WTC11 (cell line): ENCODE results near the gene C1orf159. TPM values are rescaled to one million over a fixed set of nuclear protein-coding genes. Genes with fewer than 3 reads are reported as not detected.
A peak's percentile ranks its signal among the peaks of the same experiment; 100 is the strongest.

ENCODE experiments used
- ATAC-seq: fragments of 200-7000 bp; cut with Tn5 transposase; 2 replicates; pipeline ENCODE4 v1.10.0; 2021; ENCODE audit warnings: mild to moderate bottlenecking, moderate library complexity
- CTCF ChIA-PET: fragments of 300-600 bp; sonication (Branson Sonifier 250); formaldehyde crosslinking; loops from one replicate; lab custom pipeline; 2021; ENCODE audit warnings: antibody characterized with exemption; lab: Charles Lee
- POLR2A ChIA-PET: fragments of 350-600 bp; sonication (Branson Sonifier 250); formaldehyde crosslinking; loops from one replicate; lab custom pipeline; 2021; ENCODE audit warnings: antibody characterized with exemption; lab: Charles Lee
- DNase-seq: peaks from one replicate; pipeline ENCODE4 v3.0.0; 2021; ENCODE audit warnings: low spot score
- H3K27ac Mint-ChIP-seq: 2 replicates; pipeline ENCODE4 v1.8.0; 2021; ENCODE audit warnings: mixed read lengths
- H3K27me3 Mint-ChIP-seq: 2 replicates; pipeline ENCODE4 v1.8.0; 2021; ENCODE audit warnings: low read depth, mild to moderate bottlenecking, moderate library complexity, mixed read lengths
- H3K36me3 Mint-ChIP-seq: 2 replicates; pipeline ENCODE4 v1.8.0; 2021; ENCODE audit warnings: mixed read lengths
- H3K4me1 Mint-ChIP-seq: 2 replicates; pipeline ENCODE4 v1.8.0; 2022; ENCODE audit warnings: mixed read lengths
- H3K4me3 Mint-ChIP-seq: 2 replicates; pipeline ENCODE4 v1.8.0; 2021; ENCODE audit warnings: mild to moderate bottlenecking, moderate library complexity, mixed read lengths
- H3K9me3 Mint-ChIP-seq: 2 replicates; pipeline ENCODE4 v1.8.0; 2021; ENCODE audit warnings: mixed read lengths
- CREB1 ChIP-seq: sonication (generic); formaldehyde crosslinking; IDR thresholded peaks from 2 replicates; pipeline ENCODE4 v1.8.0; 2023; ENCODE audit warnings: mild to moderate bottlenecking, missing genetic modification reagents
- CTCF ChIP-seq: fragments of 200-600 bp; IDR thresholded peaks from 2 replicates; pipeline ENCODE4 v1.8.0; 2022; ENCODE audit warnings: antibody characterized with exemption
- ELF4 ChIP-seq: sonication (generic); formaldehyde crosslinking; IDR thresholded peaks from 2 replicates; pipeline ENCODE4 v1.8.1; 2022; ENCODE audit warnings: low read depth, mild to moderate bottlenecking, moderate library complexity, missing genetic modification reagents
- FOXK1 ChIP-seq: sonication (generic); formaldehyde crosslinking; IDR thresholded peaks from 2 replicates; pipeline ENCODE4 v1.8.0; 2022; ENCODE audit warnings: mild to moderate bottlenecking, moderate library complexity, missing genetic modification reagents
- JAZF1 ChIP-seq: fragments of 250-450 bp; sonication (Bioruptor Pico); IDR thresholded peaks from 2 replicates; pipeline ENCODE4 v1.9.0; 2021; ENCODE audit warnings: moderate library complexity, mild to moderate bottlenecking, inconsistent platforms
- NFE2L1 ChIP-seq: sonication (generic); formaldehyde crosslinking; IDR thresholded peaks from 2 replicates; pipeline ENCODE4 v1.8.1; 2023; ENCODE audit warnings: missing genetic modification reagents
- NFYB ChIP-seq: sonication (generic); formaldehyde crosslinking; conservative IDR thresholded peaks from 2 replicates; pipeline ENCODE4 v1.8.0; 2022; ENCODE audit warnings: low read depth, missing genetic modification reagents
- PREB ChIP-seq: sonication (generic); formaldehyde crosslinking; IDR thresholded peaks from 2 replicates; pipeline ENCODE4 v1.8.1; 2022; ENCODE audit warnings: mild to moderate bottlenecking, missing genetic modification reagents, moderate library complexity, borderline replicate concordance
- RORB ChIP-seq: fragments of 250-450 bp; sonication (Bioruptor Pico); IDR thresholded peaks from 2 replicates; pipeline ENCODE4 v1.9.0; 2021; ENCODE audit warnings: mild to moderate bottlenecking
- SMAD4 ChIP-seq: sonication (generic); formaldehyde crosslinking; IDR thresholded peaks from 2 replicates; pipeline ENCODE4 v1.8.0; 2022; ENCODE audit warnings: mild to moderate bottlenecking, missing genetic modification reagents
- ZNF121 ChIP-seq: sonication (generic); formaldehyde crosslinking; IDR thresholded peaks from 2 replicates; pipeline ENCODE4 v1.8.0; 2023; ENCODE audit warnings: missing genetic modification reagents
- ZNF232 ChIP-seq: sonication (generic); formaldehyde crosslinking; IDR thresholded peaks from 2 replicates; pipeline ENCODE4 v1.8.0; 2022; ENCODE audit warnings: mild to moderate bottlenecking, missing genetic modification reagents
- ZNF317 ChIP-seq: sonication (generic); formaldehyde crosslinking; IDR thresholded peaks from 2 replicates; pipeline ENCODE4 v1.8.1; 2023; ENCODE audit warnings: low read depth, mild to moderate bottlenecking, moderate library complexity, missing genetic modification reagents, borderline replicate concordance
- ZNF423 ChIP-seq: fragments of 250-450 bp; sonication (Bioruptor Pico); IDR thresholded peaks from 2 replicates; pipeline ENCODE4 v2.1.2; 2022; ENCODE audit warnings: mild to moderate bottlenecking, moderate library complexity
- total RNA-seq: library from RNA; stranded (reverse); gene quantifications from 3 replicates; pipeline ENCODE4 v1.2.3, GENCODE V29; 2021
- TF ChIP-seq, protein P1 (sequence below): sonication (generic); formaldehyde crosslinking; IDR thresholded peaks from 2 replicates; pipeline ENCODE4 v1.8.1; 2023; ENCODE audit warnings: mild to moderate bottlenecking, missing genetic modification reagents
- TF ChIP-seq, protein P2 (sequence below): sonication (generic); formaldehyde crosslinking; IDR thresholded peaks from 2 replicates; pipeline ENCODE4 v1.8.0; 2022; ENCODE audit warnings: mild to moderate bottlenecking, missing genetic modification reagents
- TF ChIP-seq, protein P3 (sequence below): fragments of 250-450 bp; sonication (Bioruptor Pico); IDR thresholded peaks from 2 replicates; pipeline ENCODE4 v1.8.0; 2021; ENCODE audit warnings: mild to moderate bottlenecking
- TF ChIP-seq, protein P4 (sequence below): sonication (generic); formaldehyde crosslinking; IDR thresholded peaks from 2 replicates; pipeline ENCODE4 v1.8.0; 2022; ENCODE audit warnings: mild to moderate bottlenecking, missing genetic modification reagents
- TF ChIP-seq, protein P5 (sequence below): sonication (generic); formaldehyde crosslinking; IDR thresholded peaks from 2 replicates; pipeline ENCODE4 v1.8.0; 2022; ENCODE audit warnings: mild to moderate bottlenecking, missing genetic modification reagents

Gene C1orf159
- total RNA-seq, 1 experiment from 2014 or later = 17.8 TPM

DNA sequence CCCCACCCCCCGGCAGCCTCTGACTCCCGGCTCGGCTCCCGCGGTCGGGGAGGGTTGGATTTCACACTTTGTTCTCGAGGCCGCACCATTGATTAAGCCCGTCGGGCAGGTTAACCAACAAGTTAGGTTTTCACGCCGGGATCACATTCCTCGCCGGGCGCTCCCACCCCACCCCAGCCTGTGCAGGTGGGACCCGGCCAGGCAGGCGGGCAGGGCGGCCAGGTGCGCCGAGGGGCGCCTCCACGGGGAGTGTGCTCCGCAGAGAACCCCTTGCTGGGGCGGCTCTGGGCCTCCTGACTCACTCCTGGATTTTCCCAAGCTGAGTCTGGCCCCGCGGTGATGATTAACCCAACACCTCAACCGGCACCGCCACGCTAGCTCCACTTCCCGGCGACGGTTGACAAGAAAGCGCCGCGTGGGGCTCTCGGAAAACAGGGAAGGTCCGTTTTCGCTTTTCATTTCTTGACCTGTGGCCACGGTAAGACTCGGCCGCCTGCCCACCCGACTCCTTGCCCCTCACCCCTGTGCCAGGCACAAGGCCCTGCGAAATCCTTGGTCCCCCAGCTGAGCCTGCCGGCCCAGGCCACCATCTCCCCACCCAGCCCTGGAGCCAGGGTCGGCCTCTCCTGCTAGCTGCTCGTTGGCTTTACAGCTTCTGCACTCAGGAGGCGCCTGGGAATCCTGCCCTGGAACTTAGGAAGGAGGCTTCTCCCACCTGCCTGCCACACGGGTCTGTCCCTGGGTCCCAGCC, 49.0 kb upstream of the C1orf159 start:
- TF ChIP-seq SMAD4 (CRISPR knock-in tag) (no peak), CREB1 (no peak), NFE2L1 (0 out of 2 replicates have a peak, but pooled peaks have one; percentile 17), JAZF1 (CRISPR knock-in tag) (no peak), ZNF423 (CRISPR knock-in tag) (peak; percentile 75), FOXK1 (CRISPR knock-in tag) (no peak), ELF4 (0 out of 2 replicates have a peak, but pooled peaks have one; percentile 18)
- TF ChIP-seq, protein P1, sequence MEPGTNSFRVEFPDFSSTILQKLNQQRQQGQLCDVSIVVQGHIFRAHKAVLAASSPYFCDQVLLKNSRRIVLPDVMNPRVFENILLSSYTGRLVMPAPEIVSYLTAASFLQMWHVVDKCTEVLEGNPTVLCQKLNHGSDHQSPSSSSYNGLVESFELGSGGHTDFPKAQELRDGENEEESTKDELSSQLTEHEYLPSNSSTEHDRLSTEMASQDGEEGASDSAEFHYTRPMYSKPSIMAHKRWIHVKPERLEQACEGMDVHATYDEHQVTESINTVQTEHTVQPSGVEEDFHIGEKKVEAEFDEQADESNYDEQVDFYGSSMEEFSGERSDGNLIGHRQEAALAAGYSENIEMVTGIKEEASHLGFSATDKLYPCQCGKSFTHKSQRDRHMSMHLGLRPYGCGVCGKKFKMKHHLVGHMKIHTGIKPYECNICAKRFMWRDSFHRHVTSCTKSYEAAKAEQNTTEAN (CRISPR knock-in tag) = 0 out of 2 replicates have a peak, but pooled peaks have one; percentile 37
- TF ChIP-seq, protein P2, sequence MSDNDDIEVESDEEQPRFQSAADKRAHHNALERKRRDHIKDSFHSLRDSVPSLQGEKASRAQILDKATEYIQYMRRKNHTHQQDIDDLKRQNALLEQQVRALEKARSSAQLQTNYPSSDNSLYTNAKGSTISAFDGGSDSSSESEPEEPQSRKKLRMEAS (CRISPR knock-in tag) = peak; percentile 59
- TF ChIP-seq, protein P3, sequence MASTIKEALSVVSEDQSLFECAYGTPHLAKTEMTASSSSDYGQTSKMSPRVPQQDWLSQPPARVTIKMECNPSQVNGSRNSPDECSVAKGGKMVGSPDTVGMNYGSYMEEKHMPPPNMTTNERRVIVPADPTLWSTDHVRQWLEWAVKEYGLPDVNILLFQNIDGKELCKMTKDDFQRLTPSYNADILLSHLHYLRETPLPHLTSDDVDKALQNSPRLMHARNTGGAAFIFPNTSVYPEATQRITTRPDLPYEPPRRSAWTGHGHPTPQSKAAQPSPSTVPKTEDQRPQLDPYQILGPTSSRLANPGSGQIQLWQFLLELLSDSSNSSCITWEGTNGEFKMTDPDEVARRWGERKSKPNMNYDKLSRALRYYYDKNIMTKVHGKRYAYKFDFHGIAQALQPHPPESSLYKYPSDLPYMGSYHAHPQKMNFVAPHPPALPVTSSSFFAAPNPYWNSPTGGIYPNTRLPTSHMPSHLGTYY = no peak
- H3K27me3 Mint-ChIP-seq = peaks cover 7% of the 10 kb centered on the region
- ChIA-PET CTCF (interaction anchor here (0.6 to 2.0 kb wide), 8 partner anchors 9 to 151 kb away, joined by 3 to 8 read pairs (median 3); partner anchors contain the start of genes ISG15, SDF4, TNFRSF18 and TTLL10), POLR2A (interaction anchor here (0.9 to 1.1 kb wide), 2 partner anchors 9 to 43 kb away, joined by 3 to 4 read pairs; partner anchors contain the start of gene TTLL10)
- H3K27ac Mint-ChIP-seq = no peak overlapping the region
- peak; percentile 31 for ATAC-seq
- peak; percentile 61 for DNase-seq
- H3K36me3 Mint-ChIP-seq = no peaks in the 10 kb centered on the region
- no peaks in the 10 kb centered on the region for H3K9me3 Mint-ChIP-seq
- H3K4me3 Mint-ChIP-seq = no peak overlapping the region
- peaks cover 11% of the 10 kb centered on the region for H3K4me1 Mint-ChIP-seq

DNA sequence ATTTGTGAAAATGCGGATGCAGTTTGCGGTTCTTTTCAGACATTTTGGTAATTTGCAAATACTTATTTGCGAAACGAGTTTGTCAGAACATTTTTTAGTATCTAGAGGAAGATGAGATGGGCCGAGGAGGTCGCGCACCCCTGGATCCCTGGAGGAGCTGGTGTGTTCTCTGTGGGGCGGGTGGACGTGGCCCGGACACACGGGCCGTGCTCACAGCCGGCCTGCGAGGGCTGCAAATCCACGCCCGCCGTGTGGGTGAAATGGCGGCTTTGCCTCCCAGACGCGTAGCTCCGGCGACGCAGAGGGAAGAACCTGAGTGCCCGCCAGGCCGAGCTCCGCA, 48.4 kb upstream of the C1orf159 start:
- Mint-ChIP-seq H3K4me1 (peaks cover 11% of the 10 kb centered on the region), H3K9me3 (no peaks in the 10 kb centered on the region), H3K27ac (no peak overlapping the region; the same call in 1 of the 2 replicates), H3K4me3 (peak overlapping the region; percentile 37), H3K27me3 (peaks cover 7% of the 10 kb centered on the region), H3K36me3 (no peaks in the 10 kb centered on the region)
- POLR2A ChIA-PET = interaction anchor here (1.1 kb wide), 1 partner anchor 9 kb away, joined by 4 read pairs; the partner anchor contains the start of gene TTLL10
- TF ChIP-seq, protein P4, sequence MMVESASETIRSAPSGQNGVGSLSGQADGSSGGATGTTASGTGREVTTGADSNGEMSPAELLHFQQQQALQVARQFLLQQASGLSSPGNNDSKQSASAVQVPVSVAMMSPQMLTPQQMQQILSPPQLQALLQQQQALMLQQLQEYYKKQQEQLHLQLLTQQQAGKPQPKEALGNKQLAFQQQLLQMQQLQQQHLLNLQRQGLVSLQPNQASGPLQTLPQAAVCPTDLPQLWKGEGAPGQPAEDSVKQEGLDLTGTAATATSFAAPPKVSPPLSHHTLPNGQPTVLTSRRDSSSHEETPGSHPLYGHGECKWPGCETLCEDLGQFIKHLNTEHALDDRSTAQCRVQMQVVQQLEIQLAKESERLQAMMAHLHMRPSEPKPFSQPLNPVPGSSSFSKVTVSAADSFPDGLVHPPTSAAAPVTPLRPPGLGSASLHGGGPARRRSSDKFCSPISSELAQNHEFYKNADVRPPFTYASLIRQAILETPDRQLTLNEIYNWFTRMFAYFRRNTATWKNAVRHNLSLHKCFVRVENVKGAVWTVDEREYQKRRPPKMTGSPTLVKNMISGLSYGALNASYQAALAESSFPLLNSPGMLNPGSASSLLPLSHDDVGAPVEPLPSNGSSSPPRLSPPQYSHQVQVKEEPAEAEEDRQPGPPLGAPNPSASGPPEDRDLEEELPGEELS (CRISPR knock-in tag) = no peak
- TF ChIP-seq ELF4 (0 out of 2 replicates have a peak, but pooled peaks have one; percentile 16), ZNF317 (no peak), CREB1 (no peak)
- TF ChIP-seq, all 79 proteins: peak for 1
- no peak for ATAC-seq
- CTCF ChIA-PET = interaction anchor here (1.0 to 2.0 kb wide), 5 partner anchors 9 to 151 kb away, joined by 3 to 8 read pairs (median 3); partner anchors contain the start of genes ISG15, SDF4, TNFRSF18 and TTLL10
- no peak for DNase-seq

GRCh38 chr1:1163538-1164070, 47.7 kb upstream of the C1orf159 start:
- no peak overlapping the region; the same call in 1 of the 2 replicates for H3K27ac Mint-ChIP-seq
- H3K27me3 Mint-ChIP-seq = peaks cover 7% of the 10 kb centered on the region
- peaks cover 11% of the 10 kb centered on the region for H3K4me1 Mint-ChIP-seq
- ChIA-PET POLR2A (no interaction called here), CTCF (interaction anchor here (2.2 kb wide), 1 partner anchor 128 kb away, joined by 5 read pairs; no protein-coding TSS in a partner anchor)
- H3K4me3 Mint-ChIP-seq = peak overlapping the region; percentile 37; the same call in 1 of the 2 replicates
- ATAC-seq = no peak
- H3K36me3 Mint-ChIP-seq = no peaks in the 10 kb centered on the region
- no peaks in the 10 kb centered on the region for H3K9me3 Mint-ChIP-seq
- DNase-seq = no peak
- TF ChIP-seq PREB (CRISPR knock-in tag) (no peak), CTCF (no peak), RORB (CRISPR knock-in tag) (no peak), ZNF232 (no peak), ZNF121 (CRISPR knock-in tag) (no peak), NFYB (CRISPR knock-in tag) (no peak)
- TF ChIP-seq, protein P5, sequence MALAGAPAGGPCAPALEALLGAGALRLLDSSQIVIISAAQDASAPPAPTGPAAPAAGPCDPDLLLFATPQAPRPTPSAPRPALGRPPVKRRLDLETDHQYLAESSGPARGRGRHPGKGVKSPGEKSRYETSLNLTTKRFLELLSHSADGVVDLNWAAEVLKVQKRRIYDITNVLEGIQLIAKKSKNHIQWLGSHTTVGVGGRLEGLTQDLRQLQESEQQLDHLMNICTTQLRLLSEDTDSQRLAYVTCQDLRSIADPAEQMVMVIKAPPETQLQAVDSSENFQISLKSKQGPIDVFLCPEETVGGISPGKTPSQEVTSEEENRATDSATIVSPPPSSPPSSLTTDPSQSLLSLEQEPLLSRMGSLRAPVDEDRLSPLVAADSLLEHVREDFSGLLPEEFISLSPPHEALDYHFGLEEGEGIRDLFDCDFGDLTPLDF (CRISPR knock-in tag) = no peak
- TF ChIP-seq, protein P3 = no peak
